HL-60 (cell line): ENCODE measurements around the gene PIGN.

ENCODE experiments used
- DNase-seq, 2 experiments: peaks; one replicate each; pipeline ENCODE4 v3.0.0-alpha.2; 2010 to 2020; ENCODE audit warnings: low read depth in 1 of 2, low spot score in 1 of 2
- H3K27ac ChIP-seq: fragments of 250-450 bp; sonication (Bioruptor Pico); replicated peaks from 2 replicates; pipeline ENCODE4 v1.5.1; 2020; ENCODE audit warnings: mild to moderate bottlenecking, moderate library complexity
- H3K27me3 ChIP-seq: fragments of 250-450 bp; sonication (Bioruptor Pico); 2 replicates; pipeline ENCODE4 v1.5.1; 2021; ENCODE audit warnings: mild to moderate bottlenecking, moderate library complexity; ENCODE audit not compliant: insufficient read depth, poor library complexity, severe bottlenecking
- H3K4me3 ChIP-seq: replicated peaks from 2 replicates; pipeline ENCODE4 v1.5.1; 2011; ENCODE audit warnings: mild to moderate bottlenecking, control low read depth, low read length; ENCODE audit not compliant: insufficient read depth
- GABPA ChIP-seq: IDR thresholded peaks from 2 replicates; pipeline ENCODE4 v1.6.1; 2012; ENCODE audit warnings: low read depth
- POLR2AphosphoS5 ChIP-seq: IDR thresholded peaks from 2 replicates; pipeline ENCODE4 v1.6.1; 2012; ENCODE audit warnings: low read depth
- SPI1 ChIP-seq: IDR thresholded peaks from 2 replicates; pipeline ENCODE4 v1.6.1; 2012; ENCODE audit warnings: low read depth, mild to moderate bottlenecking, borderline replicate concordance
- TF ChIP-seq, protein P1 (sequence below): IDR thresholded peaks from 2 replicates; pipeline ENCODE4 v1.6.1; 2012; ENCODE audit warnings: low read depth; ENCODE audit not compliant: insufficient replicate concordance
- TF ChIP-seq, protein P2 (sequence below): IDR thresholded peaks from one replicate; pipeline ENCODE4 v1.5.1; 2011; ENCODE audit warnings: low read length, control low read depth, inconsistent platforms; ENCODE audit not compliant: insufficient read depth

PIGN gene

DNA sequence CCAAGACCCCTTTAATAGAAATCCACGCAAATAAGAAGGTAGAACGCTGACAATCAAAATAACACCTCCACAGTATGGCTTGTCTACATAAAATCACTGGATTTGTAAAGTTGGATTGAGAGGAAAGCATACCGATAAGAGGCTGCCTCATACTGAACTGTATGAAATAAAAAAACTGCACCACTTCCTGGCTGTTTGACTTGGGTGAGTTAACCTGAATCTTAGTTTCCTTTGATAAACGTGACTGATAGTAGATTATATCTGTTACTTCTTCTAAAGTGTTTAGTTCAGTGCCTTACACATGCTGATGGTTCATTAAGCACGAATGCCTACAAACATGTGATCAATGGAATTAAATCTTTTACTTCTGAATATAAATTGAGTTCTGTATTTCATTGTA, 153.6 kb downstream of the PIGN start:
- Histone ChIP-seq H3K27me3 (no peaks in the 10 kb centered on the region), H3K4me3 (no peak overlapping the region), H3K27ac (no peak overlapping the region)
- no peak for TF ChIP-seq GABPA
- TF ChIP-seq, protein P1, sequence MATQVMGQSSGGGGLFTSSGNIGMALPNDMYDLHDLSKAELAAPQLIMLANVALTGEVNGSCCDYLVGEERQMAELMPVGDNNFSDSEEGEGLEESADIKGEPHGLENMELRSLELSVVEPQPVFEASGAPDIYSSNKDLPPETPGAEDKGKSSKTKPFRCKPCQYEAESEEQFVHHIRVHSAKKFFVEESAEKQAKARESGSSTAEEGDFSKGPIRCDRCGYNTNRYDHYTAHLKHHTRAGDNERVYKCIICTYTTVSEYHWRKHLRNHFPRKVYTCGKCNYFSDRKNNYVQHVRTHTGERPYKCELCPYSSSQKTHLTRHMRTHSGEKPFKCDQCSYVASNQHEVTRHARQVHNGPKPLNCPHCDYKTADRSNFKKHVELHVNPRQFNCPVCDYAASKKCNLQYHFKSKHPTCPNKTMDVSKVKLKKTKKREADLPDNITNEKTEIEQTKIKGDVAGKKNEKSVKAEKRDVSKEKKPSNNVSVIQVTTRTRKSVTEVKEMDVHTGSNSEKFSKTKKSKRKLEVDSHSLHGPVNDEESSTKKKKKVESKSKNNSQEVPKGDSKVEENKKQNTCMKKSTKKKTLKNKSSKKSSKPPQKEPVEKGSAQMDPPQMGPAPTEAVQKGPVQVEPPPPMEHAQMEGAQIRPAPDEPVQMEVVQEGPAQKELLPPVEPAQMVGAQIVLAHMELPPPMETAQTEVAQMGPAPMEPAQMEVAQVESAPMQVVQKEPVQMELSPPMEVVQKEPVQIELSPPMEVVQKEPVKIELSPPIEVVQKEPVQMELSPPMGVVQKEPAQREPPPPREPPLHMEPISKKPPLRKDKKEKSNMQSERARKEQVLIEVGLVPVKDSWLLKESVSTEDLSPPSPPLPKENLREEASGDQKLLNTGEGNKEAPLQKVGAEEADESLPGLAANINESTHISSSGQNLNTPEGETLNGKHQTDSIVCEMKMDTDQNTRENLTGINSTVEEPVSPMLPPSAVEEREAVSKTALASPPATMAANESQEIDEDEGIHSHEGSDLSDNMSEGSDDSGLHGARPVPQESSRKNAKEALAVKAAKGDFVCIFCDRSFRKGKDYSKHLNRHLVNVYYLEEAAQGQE: no peak
- no peak for TF ChIP-seq POLR2AphosphoS5
- TF ChIP-seq, protein P2, sequence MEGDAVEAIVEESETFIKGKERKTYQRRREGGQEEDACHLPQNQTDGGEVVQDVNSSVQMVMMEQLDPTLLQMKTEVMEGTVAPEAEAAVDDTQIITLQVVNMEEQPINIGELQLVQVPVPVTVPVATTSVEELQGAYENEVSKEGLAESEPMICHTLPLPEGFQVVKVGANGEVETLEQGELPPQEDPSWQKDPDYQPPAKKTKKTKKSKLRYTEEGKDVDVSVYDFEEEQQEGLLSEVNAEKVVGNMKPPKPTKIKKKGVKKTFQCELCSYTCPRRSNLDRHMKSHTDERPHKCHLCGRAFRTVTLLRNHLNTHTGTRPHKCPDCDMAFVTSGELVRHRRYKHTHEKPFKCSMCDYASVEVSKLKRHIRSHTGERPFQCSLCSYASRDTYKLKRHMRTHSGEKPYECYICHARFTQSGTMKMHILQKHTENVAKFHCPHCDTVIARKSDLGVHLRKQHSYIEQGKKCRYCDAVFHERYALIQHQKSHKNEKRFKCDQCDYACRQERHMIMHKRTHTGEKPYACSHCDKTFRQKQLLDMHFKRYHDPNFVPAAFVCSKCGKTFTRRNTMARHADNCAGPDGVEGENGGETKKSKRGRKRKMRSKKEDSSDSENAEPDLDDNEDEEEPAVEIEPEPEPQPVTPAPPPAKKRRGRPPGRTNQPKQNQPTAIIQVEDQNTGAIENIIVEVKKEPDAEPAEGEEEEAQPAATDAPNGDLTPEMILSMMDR: no peak
- TF ChIP-seq SPI1: no peak
- no peak for DNase-seq

DNA sequence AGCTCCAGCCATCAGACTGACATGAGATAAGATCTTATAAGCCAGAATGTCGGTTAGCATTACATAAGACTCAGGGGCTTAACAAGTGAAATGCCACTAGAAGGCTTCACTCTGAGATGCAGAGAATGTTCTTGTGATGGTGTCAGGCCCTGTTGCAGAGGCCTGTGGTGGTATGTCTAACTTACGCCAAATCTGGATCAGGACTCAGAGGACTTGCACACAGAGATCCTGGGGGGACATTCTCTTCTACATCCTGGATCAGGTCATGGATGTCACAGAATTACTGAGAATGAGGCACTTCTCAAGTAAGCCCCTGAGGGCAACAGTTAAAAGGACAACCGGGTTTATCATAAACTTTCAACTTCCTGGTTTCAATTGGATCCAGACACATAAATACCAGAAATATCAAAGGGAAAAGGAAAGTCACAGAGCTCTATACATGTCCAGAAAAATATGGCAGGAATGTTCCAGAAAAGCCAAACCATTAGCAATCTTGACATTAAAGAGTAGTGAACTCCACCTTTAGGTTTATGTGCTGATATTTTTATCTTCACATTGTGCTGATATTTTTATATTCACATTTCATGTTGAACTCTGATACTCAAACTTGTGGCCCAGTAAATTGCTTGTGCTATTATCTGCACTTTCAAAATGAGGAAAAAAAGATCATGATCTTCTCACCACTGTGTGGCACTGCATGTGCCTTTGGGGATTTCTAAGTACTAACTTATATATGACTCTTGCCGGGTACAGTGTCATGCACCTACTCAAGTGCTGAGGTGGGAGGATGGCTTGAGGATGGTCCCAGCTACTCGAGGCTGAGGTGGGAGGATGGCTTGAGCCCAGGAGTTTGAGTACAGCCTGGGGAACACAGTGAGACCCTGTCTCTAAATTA, 156.5 kb downstream of the PIGN start:
- Histone ChIP-seq H3K4me3 (no peak overlapping the region), H3K27ac (no peak overlapping the region), H3K27me3 (no peaks in the 10 kb centered on the region)
- TF ChIP-seq SPI1: no peak
- TF ChIP-seq GABPA: no peak
- TF ChIP-seq, protein P1: no peak
- TF ChIP-seq POLR2AphosphoS5: no peak
- TF ChIP-seq, protein P2: no peak
- no peak for DNase-seq

DNA sequence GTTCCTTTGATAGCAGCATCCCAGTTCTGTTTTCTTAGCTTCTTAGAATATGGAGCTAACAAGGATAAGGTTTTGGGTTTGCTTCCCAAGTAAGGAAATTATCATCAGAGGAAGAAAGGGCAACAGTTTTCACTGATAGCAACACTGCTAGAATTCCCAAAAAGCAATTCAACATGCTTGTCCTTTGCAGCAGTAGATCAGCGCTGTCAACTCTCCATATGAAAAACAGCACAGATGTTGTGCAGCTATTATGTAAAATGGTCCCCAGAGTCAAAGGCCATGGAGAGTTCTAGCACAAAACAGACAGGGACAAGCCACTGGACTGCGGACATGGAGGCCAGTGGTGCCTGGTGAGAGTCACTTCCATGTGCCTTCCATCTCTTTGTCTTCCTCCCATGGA, 158.1 kb downstream of the PIGN start:
- TF ChIP-seq POLR2AphosphoS5 (no peak), SPI1 (no peak), GABPA (no peak)
- TF ChIP-seq, protein P2: no peak
- TF ChIP-seq, protein P1: no peak
- no peak overlapping the region for H3K4me3 ChIP-seq
- no peak overlapping the region for H3K27ac ChIP-seq
- no peaks in the 10 kb centered on the region for H3K27me3 ChIP-seq
- DNase-seq: no peak
